K562 (cell line): ENCODE results near the gene HLA-E. TPM values are rescaled to one million over a fixed set of nuclear protein-coding genes. Genes with fewer than 3 reads are reported as not detected.
A peak's percentile ranks its signal among the peaks of the same experiment; 100 is the strongest.

Source experiments
- ARHGAP35 ChIP-seq: fragments of 450-650 bp; IDR thresholded peaks from 2 replicates; pipeline ENCODE4 v1.6.1; 2018; ENCODE audit not compliant: partially characterized antibody
- BRD4 ChIP-seq: fragments of 200-600 bp; sonication (generic); IDR thresholded peaks from 2 replicates; pipeline ENCODE4 v1.6.1; 2017; ENCODE audit warnings: inconsistent platforms
- FUS ChIP-seq: fragments of 200-400 bp; formaldehyde crosslinking; optimal IDR thresholded peaks from 2 replicates; pipeline ENCODE3; 2017; ENCODE audit warnings: low read depth, low read length
- PHTF2 ChIP-seq: fragments of 250-450 bp; sonication (Bioruptor Pico); IDR thresholded peaks from 2 replicates; pipeline ENCODE4 v1.5.0; 2021; ENCODE audit warnings: mild to moderate bottlenecking
- SNRNP70 ChIP-seq: fragments of 200-400 bp; formaldehyde crosslinking; optimal IDR thresholded peaks from 2 replicates; pipeline ENCODE3; 2017; ENCODE audit warnings: low read depth, low read length
- SPI1 ChIP-seq: IDR thresholded peaks from 2 replicates; pipeline ENCODE4 v1.6.1; 2011; ENCODE audit warnings: low read depth, low read length, control low read depth, borderline replicate concordance
- polyA plus RNA-seq, 8 experiments: library from polyadenylated mRNA; depleted of rRNA in 4 of 8; stranded (reverse) in 5 of 8; unstranded in 3 of 8; fragments of >200 nt; fragmentation: Nextera tagmentation in 2 of 8; fragmentation: Illumina TruSeq in 1 of 8; extraction: Ambion mirVana in 2 of 8; extraction: Trizol in 1 of 8; gene quantifications; 2 replicates each; pipeline versions ENCODE4 v1.2.1 to v1.2.3, GENCODE V29; 2011 to 2014; ENCODE audit warnings: inconsistent platforms in 1 of 8, missing spikeins in 1 of 8
- total RNA-seq, 7 experiments: library from RNA; depleted of rRNA in 6 of 7; stranded (reverse); fragments of >200 nt in 6 of 7; fragmentation: Illumina TruSeq in 2 of 7; extraction: Trizol in 2 of 7; gene quantifications; 2 replicates each; pipeline versions ENCODE4 v1.2.1 to v1.2.3, GENCODE V29; 2011 to 2021; ENCODE audit warnings: low replicate concordance in 1 of 7
- TF ChIP-seq, protein P1 (sequence below): IDR thresholded peaks from 2 replicates; pipeline ENCODE4 v1.6.1; 2011; ENCODE audit warnings: borderline replicate concordance, low read depth, mild to moderate bottlenecking, moderate library complexity, low read length; ENCODE audit not compliant: insufficient read depth, poor library complexity, severe bottlenecking
- TF ChIP-seq, protein P2 (sequence below): fragments of 450-650 bp; IDR thresholded peaks from 2 replicates; pipeline ENCODE4 v1.6.1; 2018; ENCODE audit not compliant: partially characterized antibody
- TF ChIP-seq, protein P3 (sequence below): IDR thresholded peaks from 3 replicates; pipeline ENCODE4 v1.6.1; 2011; ENCODE audit warnings: borderline replicate concordance, mild to moderate bottlenecking, moderate library complexity; ENCODE audit not compliant: insufficient read length; ENCODE audit errors: extremely low read depth

The HLA-E gene
- total and polyA plus RNA-seq, 9 of the 15 experiments (the other 6 are each of a cell fraction or from before 2014, with no cell fraction given) = 3.2 to 39.9 (median 26.8) TPM

DNA sequence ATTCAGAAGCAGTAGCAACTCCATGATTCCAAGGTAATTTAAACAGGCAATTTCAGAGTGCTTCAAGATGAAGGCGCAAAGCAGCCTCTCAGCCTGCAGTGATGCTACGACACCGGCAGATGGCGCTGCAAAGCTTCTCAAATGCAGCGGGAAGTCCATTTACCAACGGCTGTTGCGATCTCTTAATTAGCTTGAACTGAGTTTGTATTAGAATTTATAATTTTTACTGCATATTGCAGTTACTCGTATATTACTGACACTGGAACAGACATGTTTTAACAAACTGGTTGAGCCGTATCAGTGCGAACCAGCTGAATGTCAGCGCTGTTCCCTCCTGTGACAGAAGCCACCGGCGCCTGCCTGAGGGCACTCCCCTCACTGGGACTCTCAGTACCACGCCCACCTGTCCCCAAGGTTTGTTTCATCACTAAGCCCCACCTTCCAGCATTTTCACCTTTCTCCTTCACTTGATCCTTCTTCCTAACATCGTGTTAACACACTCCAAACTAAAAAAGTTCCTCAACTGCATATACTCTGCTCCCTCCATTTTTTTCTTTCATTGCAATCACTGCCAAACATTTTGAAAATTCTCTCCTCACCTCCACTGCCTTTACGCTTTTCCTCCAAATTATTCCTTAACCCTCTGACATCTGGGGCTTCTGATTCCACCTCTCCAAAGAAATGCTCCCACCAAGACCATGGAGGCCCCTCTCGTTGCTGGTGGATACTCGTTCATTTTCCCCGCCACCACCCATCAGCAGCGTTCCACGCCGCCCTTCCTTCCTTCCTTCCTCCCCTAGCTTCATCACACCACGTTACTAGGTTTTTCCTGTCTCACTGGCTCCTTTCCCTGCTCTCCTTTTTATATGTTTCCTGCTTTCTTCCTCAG is 52.5 kb downstream of the HLA-E start (continued):
- TF ChIP-seq, protein P1, sequence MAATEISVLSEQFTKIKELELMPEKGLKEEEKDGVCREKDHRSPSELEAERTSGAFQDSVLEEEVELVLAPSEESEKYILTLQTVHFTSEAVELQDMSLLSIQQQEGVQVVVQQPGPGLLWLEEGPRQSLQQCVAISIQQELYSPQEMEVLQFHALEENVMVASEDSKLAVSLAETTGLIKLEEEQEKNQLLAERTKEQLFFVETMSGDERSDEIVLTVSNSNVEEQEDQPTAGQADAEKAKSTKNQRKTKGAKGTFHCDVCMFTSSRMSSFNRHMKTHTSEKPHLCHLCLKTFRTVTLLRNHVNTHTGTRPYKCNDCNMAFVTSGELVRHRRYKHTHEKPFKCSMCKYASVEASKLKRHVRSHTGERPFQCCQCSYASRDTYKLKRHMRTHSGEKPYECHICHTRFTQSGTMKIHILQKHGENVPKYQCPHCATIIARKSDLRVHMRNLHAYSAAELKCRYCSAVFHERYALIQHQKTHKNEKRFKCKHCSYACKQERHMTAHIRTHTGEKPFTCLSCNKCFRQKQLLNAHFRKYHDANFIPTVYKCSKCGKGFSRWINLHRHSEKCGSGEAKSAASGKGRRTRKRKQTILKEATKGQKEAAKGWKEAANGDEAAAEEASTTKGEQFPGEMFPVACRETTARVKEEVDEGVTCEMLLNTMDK = peak; percentile 71
- TF ChIP-seq ARHGAP35 (peak; percentile 9), PHTF2 (CRISPR knock-in tag) (no peak), FUS (no peak), SPI1 (no peak), BRD4 (no peak), SNRNP70 (no peak)
- TF ChIP-seq, protein P2, sequence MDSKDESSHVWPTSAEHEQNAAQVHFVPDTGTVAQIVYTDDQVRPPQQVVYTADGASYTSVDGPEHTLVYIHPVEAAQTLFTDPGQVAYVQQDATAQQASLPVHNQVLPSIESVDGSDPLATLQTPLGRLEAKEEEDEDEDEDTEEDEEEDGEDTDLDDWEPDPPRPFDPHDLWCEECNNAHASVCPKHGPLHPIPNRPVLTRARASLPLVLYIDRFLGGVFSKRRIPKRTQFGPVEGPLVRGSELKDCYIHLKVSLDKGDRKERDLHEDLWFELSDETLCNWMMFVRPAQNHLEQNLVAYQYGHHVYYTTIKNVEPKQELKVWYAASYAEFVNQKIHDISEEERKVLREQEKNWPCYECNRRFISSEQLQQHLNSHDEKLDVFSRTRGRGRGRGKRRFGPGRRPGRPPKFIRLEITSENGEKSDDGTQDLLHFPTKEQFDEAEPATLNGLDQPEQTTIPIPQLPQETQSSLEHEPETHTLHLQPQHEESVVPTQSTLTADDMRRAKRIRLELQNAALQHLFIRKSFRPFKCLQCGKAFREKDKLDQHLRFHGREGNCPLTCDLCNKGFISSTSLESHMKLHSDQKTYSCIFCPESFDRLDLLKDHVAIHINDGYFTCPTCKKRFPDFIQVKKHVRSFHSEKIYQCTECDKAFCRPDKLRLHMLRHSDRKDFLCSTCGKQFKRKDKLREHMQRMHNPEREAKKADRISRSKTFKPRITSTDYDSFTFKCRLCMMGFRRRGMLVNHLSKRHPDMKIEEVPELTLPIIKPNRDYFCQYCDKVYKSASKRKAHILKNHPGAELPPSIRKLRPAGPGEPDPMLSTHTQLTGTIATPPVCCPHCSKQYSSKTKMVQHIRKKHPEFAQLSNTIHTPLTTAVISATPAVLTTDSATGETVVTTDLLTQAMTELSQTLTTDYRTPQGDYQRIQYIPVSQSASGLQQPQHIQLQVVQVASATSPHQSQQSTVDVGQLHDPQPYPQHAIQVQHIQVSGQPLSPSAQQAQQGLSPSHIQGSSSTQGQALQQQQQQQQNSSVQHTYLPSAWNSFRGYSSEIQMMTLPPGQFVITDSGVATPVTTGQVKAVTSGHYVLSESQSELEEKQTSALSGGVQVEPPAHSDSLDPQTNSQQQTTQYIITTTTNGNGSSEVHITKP = no peak
- TF ChIP-seq, protein P3, sequence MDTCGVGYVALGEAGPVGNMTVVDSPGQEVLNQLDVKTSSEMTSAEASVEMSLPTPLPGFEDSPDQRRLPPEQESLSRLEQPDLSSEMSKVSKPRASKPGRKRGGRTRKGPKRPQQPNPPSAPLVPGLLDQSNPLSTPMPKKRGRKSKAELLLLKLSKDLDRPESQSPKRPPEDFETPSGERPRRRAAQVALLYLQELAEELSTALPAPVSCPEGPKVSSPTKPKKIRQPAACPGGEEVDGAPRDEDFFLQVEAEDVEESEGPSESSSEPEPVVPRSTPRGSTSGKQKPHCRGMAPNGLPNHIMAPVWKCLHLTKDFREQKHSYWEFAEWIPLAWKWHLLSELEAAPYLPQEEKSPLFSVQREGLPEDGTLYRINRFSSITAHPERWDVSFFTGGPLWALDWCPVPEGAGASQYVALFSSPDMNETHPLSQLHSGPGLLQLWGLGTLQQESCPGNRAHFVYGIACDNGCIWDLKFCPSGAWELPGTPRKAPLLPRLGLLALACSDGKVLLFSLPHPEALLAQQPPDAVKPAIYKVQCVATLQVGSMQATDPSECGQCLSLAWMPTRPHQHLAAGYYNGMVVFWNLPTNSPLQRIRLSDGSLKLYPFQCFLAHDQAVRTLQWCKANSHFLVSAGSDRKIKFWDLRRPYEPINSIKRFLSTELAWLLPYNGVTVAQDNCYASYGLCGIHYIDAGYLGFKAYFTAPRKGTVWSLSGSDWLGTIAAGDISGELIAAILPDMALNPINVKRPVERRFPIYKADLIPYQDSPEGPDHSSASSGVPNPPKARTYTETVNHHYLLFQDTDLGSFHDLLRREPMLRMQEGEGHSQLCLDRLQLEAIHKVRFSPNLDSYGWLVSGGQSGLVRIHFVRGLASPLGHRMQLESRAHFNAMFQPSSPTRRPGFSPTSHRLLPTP = no peak
